IPS-20b (cell line): ENCODE measurements around the gene NEMP2.
"Not testable (repeated sequence)": the region's sequence is repeated elsewhere in the genome, so short reads cannot be mapped to it uniquely, and the experiment has no call there.

ENCODE experiments used
- H3K27ac ChIP-seq: one replicate; pipeline ENCODE4 v1.5.1; 2013; ENCODE audit warnings: low read length
- H3K27me3 ChIP-seq: 2 replicates; pipeline ENCODE4 v1.6.1; 2013; ENCODE audit warnings: mild to moderate bottlenecking, low read length, inconsistent platforms; ENCODE audit not compliant: insufficient read depth
- H3K36me3 ChIP-seq: 2 replicates; pipeline ENCODE4 v1.6.1; 2013; ENCODE audit warnings: low read depth, mild to moderate bottlenecking, inconsistent platforms, low read length, moderate library complexity; ENCODE audit not compliant: insufficient read depth
- H3K4me1 ChIP-seq: 2 replicates; pipeline ENCODE4 v1.6.1; 2013; ENCODE audit warnings: mild to moderate bottlenecking, control low read depth, inconsistent platforms, low read length, moderate library complexity; ENCODE audit not compliant: insufficient read depth
- H3K4me3 ChIP-seq: 2 replicates; pipeline ENCODE4 v1.5.1; 2013; ENCODE audit warnings: mild to moderate bottlenecking, low read length, inconsistent platforms
- H3K9ac ChIP-seq: 2 replicates; pipeline ENCODE4 v1.6.1; 2013; ENCODE audit warnings: low read depth, mild to moderate bottlenecking, inconsistent platforms, low read length, moderate library complexity
- H3K9me3 ChIP-seq: 2 replicates; pipeline ENCODE4 v1.6.1; 2013; ENCODE audit warnings: mild to moderate bottlenecking, low read depth, low read length, inconsistent platforms; ENCODE audit not compliant: insufficient read depth

The NEMP2 gene

DNA sequence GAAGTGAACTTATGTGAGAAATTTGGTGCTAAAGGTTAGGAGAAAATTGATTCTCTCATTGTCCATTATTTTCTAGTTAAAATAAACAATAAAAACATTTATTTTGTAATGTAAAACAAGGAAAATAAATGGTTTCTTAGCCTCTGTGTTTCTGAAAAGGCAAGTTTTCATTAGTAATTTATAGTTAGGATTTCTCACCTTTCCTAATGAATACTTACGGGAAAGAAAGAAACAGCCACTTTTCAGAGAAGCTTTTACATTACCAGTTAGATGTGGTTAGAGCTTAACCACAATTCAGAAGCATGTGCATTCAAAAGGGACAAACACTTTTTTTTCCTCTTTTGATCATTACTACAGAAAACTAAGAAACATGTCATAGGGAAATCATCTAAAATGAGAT lies 18.8 kb downstream of the NEMP2 start:
- Histone ChIP-seq H3K36me3 (peaks cover 9% of the 10 kb centered on the region; the same call in 1 of the 2 replicates), H3K27me3 (no peaks in the 10 kb centered on the region), H3K27ac (no peak overlapping the region), H3K4me1 (no peaks in the 10 kb centered on the region), H3K9me3 (no peaks in the 10 kb centered on the region), H3K9ac (no peak overlapping the region), H3K4me3 (no peak overlapping the region)

DNA sequence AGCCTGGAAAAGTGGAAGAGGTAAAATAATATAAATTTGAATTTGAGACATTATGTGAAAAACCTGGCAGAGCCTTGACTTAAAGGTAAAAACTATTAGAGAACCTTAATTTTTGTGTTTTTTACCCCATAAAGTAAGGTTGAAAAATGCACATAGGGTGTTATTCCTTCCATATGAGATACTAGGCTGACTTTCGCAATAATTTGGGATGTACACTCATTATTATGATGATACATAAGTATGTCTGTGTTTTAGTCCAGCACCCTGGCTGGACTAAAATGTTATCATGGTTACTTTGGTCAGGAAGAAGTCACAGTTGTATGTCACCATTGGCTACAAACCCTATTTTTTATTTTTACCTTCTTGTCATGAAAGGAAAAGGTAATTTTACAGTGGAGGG lies 19.8 kb downstream of the NEMP2 start:
- H3K27ac ChIP-seq = no peak overlapping the region
- H3K36me3 ChIP-seq = peaks cover 9% of the 10 kb centered on the region; the same call in 1 of the 2 replicates
- no peaks in the 10 kb centered on the region for H3K27me3 ChIP-seq
- no peak overlapping the region for H3K9ac ChIP-seq
- no peak overlapping the region for H3K4me3 ChIP-seq
- H3K9me3 ChIP-seq = no peaks in the 10 kb centered on the region
- H3K4me1 ChIP-seq = no peaks in the 10 kb centered on the region

DNA sequence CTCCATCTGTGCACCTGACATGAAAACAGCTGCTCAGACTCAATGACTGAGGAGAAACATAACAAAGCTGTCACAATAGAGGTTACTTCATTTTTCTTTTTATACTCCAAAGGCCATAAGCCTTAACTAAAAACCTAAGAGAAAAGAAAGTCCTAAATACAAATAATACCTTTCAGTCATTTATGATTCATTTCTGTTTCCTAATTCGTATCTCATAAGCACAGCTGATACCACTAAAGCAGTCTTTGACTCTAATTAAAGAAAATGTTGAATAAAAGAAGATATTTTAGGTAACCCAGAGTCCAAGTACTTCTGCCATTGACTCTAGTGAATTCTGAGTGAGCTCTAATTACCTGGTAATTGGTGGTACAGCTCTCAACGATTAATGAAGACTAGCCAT lies 20.6 kb downstream of the NEMP2 start:
- Histone ChIP-seq H3K27ac (no peak overlapping the region), H3K4me1 (no peaks in the 10 kb centered on the region), H3K27me3 (no peaks in the 10 kb centered on the region), H3K9me3 (no peaks in the 10 kb centered on the region), H3K36me3 (peaks cover 9% of the 10 kb centered on the region; the same call in 1 of the 2 replicates), H3K9ac (no peak overlapping the region), H3K4me3 (no peak overlapping the region)

DNA sequence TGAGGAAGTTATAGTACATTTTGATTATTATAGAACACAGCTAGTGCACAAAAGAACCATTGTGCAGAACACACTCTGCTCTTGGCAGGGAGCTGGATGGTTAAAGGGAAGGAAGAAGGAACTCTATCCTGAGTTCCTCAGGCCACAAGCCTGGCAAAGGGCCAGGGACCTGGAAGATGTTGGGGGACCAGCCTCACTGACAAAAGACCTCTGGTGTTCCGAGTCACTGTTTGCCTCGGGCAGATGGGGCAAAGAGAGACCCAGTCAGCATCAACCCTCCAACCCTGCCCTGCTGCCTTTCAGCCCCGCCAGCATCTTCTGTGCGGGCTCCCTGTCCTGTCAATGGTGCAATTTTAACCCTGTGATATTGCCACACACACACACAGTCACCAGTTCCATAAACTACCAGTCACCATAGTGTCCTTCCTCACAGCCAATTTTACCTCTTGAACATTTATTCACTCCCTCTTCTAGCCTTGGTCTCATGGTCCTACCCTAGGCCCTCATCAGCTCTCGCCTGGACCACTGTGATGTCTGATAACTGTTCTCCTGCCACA lies 21.9 kb downstream of the NEMP2 start:
- peaks cover 9% of the 10 kb centered on the region; the same call in 1 of the 2 replicates for H3K36me3 ChIP-seq

DNA sequence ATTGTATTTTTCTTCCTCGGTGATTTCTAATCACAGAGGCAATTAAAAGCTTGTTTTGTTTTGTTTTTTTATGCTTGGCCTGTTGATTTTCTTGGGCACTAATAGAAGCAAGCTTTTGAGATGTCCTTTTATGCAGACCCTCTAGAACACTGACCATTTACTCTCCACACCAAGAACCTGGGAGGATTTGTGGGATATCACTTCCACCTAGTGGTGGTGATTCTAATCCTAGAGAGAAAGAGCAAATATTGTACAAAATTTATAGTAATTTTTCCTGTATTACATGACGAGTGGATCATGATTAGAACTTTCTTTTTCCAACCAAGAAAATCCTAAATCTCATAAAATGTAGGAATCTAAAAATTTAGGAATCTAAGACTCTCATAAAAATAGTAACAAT lies 23.4 kb downstream of the NEMP2 start:
- no peak overlapping the region for H3K4me3 ChIP-seq

More for the DNA sequence above, 21.9 kb downstream of the NEMP2 start:
- H3K9ac ChIP-seq = no peak overlapping the region
- no peaks in the 10 kb centered on the region for H3K9me3 ChIP-seq
- H3K4me1 ChIP-seq = no peaks in the 10 kb centered on the region
- H3K4me3 ChIP-seq = no peak overlapping the region
- no peaks in the 10 kb centered on the region for H3K27me3 ChIP-seq
- H3K27ac ChIP-seq = no peak overlapping the region

DNA sequence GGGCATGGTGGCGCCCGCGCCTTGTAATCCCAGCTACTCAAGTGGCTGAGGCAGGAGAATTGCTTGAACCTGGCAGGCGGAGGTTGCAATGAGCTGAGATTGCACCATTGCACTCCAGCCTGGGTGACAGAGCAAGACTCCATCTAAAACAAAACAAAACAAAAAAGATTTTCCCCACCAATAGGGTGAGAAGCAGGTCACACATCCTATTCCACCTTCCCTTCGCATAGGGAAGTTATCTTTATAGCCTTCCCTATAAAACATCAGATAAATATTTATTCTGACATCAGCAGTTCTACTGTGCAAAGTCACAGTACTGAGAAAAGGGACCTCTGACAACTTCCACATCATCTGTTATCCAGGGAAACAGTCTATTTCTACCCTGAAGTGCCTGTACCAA lies 24.6 kb downstream of the NEMP2 start:
- H3K27me3 ChIP-seq, H3K36me3 ChIP-seq, H3K4me3 ChIP-seq, H3K4me1 ChIP-seq, H3K9me3 ChIP-seq, H3K27ac ChIP-seq, H3K9ac ChIP-seq: not testable (repeated sequence)

More for the DNA sequence above, 23.4 kb downstream of the NEMP2 start:
- H3K36me3 ChIP-seq = peaks cover 5% of the 10 kb centered on the region; the same call in 1 of the 2 replicates
- H3K9me3 ChIP-seq = no peaks in the 10 kb centered on the region
- no peaks in the 10 kb centered on the region for H3K4me1 ChIP-seq
- H3K27me3 ChIP-seq = no peaks in the 10 kb centered on the region
- H3K9ac ChIP-seq = no peak overlapping the region
- H3K27ac ChIP-seq = no peak overlapping the region

DNA sequence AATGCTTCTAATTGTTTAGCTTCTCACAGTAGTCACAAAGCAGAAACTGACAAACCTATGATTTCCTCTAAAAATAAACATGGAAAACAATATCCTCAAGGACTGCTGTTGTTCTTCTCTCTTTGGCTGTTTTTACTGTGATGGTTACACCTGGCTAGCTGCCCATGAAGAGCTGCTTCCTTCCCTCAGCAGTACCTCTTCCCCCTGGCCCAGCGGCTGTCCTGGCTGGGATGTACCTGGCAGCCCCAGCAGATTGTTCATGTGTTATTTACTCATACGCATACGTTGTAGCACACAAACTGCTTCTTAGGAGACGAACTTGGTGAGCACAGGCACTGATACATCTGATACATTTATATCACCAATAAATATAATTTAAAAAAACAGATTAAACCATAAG lies 27.4 kb downstream of the NEMP2 start:
- no peak overlapping the region for H3K4me3 ChIP-seq
- no peaks in the 10 kb centered on the region for H3K9me3 ChIP-seq
- no peaks in the 10 kb centered on the region for H3K36me3 ChIP-seq
- H3K9ac ChIP-seq = no peak overlapping the region
- H3K27ac ChIP-seq = no peak overlapping the region
- no peaks in the 10 kb centered on the region for H3K27me3 ChIP-seq
- H3K4me1 ChIP-seq = no peaks in the 10 kb centered on the region

DNA sequence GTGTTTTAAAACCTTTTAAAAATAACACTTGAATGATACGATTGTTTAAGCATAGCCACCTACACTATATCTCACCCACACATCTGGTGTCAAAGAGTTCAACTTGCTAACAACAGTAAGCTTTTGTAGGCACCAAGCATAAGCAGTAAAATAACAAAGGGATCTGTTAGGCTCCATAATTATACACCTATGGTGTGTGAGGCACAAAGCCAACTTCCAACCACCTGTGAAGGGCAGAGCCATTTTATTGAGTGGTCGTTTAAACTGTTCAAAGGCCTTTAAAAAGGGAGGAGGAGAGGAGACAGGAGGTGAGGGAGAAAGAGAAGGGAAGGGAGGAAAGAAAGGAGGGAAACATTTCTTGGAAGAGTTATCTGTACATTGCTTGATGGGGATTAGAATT lies 27.9 kb downstream of the NEMP2 start:
- Histone ChIP-seq H3K9me3 (no peaks in the 10 kb centered on the region), H3K27ac (no peak overlapping the region), H3K9ac (no peak overlapping the region), H3K27me3 (no peaks in the 10 kb centered on the region), H3K4me1 (no peaks in the 10 kb centered on the region), H3K36me3 (no peaks in the 10 kb centered on the region), H3K4me3 (no peak overlapping the region)

DNA sequence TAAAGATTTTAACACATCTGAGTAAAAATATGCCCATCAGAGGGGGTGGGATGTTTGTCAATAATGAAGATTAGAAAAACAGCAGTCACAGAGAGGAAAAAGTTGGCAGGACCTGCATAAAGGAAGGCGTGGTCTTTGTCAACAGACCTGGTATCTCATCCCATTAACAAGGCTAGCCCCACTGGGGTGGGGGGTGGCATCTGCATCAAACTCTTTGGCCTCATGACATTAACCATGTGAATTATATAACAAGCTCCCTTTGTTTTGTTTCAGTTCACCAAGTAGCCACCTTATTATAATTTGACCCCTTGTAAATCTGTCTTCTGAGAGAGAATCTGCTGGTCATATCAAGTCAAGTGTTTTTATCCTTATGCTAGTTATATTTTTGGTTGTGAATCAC lies 28.8 kb downstream of the NEMP2 start:
- no peaks in the 10 kb centered on the region for H3K4me1 ChIP-seq
- no peaks in the 10 kb centered on the region for H3K36me3 ChIP-seq
- no peak overlapping the region for H3K4me3 ChIP-seq
- no peaks in the 10 kb centered on the region for H3K27me3 ChIP-seq
- no peak overlapping the region for H3K9ac ChIP-seq
- H3K27ac ChIP-seq = no peak overlapping the region
- H3K9me3 ChIP-seq = no peaks in the 10 kb centered on the region

DNA sequence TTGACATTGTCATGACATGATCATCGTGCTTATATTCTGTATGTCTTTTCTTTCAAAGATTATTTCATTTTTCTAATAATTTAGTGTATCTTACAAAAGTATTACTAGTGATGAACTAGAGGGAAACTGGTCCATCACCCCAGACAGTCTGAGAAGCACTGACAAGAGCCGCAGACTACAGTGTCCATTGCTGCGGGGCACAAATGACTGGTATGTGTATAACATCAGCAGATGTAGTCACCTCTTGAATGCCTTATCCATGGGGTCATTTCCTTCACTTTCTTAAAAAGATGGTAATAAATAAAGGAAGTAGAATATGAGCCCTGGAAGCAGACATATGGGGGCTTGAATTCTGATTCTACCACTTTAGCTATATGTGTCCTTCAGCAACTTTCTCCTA lies 29.6 kb downstream of the NEMP2 start:
- H3K36me3 ChIP-seq = no peaks in the 10 kb centered on the region
- H3K9me3 ChIP-seq = no peaks in the 10 kb centered on the region
- no peak overlapping the region for H3K4me3 ChIP-seq

DNA sequence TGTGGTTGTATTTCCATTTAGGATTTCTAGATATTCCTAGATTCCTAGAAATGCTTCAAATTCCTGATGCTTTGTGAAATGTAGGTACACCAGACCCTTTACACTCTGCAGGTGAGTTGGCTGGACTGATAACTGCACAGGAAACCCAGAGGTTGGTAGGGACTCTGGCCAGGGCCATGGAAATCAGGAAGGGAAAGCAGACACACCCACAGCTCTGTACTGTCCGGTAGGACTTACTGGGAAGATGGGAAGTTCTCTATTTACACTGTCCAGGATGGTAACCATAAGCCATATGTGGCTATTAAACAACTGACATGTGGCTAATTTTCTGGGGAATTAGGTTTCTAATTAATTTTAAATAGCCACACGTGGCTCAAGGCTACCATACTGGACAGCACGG lies 31.4 kb downstream of the NEMP2 start:
- H3K36me3 ChIP-seq = no peaks in the 10 kb centered on the region
- no peaks in the 10 kb centered on the region for H3K9me3 ChIP-seq
- no peak overlapping the region for H3K9ac ChIP-seq
- no peak overlapping the region for H3K4me3 ChIP-seq
- H3K4me1 ChIP-seq = no peaks in the 10 kb centered on the region; the same call in 1 of the 2 replicates
- H3K27me3 ChIP-seq = no peaks in the 10 kb centered on the region
- H3K27ac ChIP-seq = no peak overlapping the region

More for the DNA sequence above, 29.6 kb downstream of the NEMP2 start:
- Histone ChIP-seq H3K27ac (no peak overlapping the region), H3K4me1 (no peaks in the 10 kb centered on the region; the same call in 1 of the 2 replicates), H3K27me3 (no peaks in the 10 kb centered on the region), H3K9ac (no peak overlapping the region)

DNA sequence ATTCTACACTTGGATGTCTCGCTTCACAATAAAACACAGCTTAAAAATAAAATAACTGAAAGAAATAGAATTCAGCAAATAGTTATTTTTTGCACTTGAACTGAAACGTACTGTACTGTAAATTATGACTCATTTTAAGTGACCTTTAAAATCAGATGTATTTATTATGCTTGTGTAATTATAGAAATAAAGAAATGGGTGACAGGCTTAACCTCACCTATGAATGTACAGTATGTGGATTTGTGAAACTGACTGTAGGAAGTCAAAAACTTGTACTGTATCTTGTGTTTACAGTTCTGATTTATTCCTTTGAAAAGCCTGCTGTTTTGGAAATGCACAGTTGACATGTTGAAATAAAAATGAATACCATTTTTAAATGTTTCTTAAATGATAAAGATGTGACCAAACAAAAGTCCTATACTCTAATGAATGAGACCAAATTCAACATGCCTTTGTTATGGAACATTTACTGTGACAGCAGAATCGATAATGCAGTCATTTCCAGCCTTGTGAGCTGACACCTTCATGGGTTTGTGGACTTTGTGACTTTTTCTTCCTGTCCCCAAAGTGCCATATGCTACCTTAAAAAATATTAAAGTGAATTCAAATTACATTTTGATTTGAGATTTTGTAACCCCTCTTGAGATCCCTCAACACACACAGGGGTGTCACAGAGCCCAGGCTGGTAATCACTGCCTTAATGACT lies 32.7 kb downstream of the NEMP2 start:
- Histone ChIP-seq H3K36me3 (no peaks in the 10 kb centered on the region), H3K9me3 (no peaks in the 10 kb centered on the region), H3K9ac (no peak overlapping the region), H3K27ac (no peak overlapping the region), H3K4me1 (no peaks in the 10 kb centered on the region; the same call in 1 of the 2 replicates), H3K4me3 (no peak overlapping the region), H3K27me3 (no peaks in the 10 kb centered on the region)
